ENCODE measurements around the gene LRRC46. TPM values are rescaled to one million over a fixed set of nuclear protein-coding genes. Genes with fewer than 3 reads are reported as not detected.
A peak's percentile ranks its signal among the peaks of the same experiment; 100 is the strongest.

Gene LRRC46
- polyA plus RNA-seq, 3 donors, result 0.12 to 0.65 (median 0.22) TPM

- Mint-ChIP-seq H3K9me3 (no peaks in the 10 kb centered on the region), H3K27ac (no peak overlapping the region), H3K4me3 (no peak overlapping the region), H3K36me3 (peaks cover 23% of the 10 kb centered on the region in 2 donors), H3K4me1 (peaks cover 47% of the 10 kb centered on the region), H3K27me3 (ENCODE audit: low read depth in 3 of 3) (no peaks in the 10 kb centered on the region)
- H3K9ac ChIP-seq (ENCODE audit: insufficient read depth, low read length, poor library complexity, severe bottlenecking), result no peak overlapping the region
- no peak for TF ChIP-seq CTCF (IDR thresholded peaks at IDR 0.05)
- WGBS (ENCODE audit: insufficient coverage), result 88% methylated on average over 4 of the region's 6 CpGs
- no peak overlapping the region for H3K4me2 ChIP-seq (replicated peaks; ENCODE audit: extremely low read depth, low read length, poor library complexity, severe bottlenecking)
- H3K4me1 ChIP-seq (ENCODE audit: control insufficient read depth in 1 of 2, insufficient read depth in 2 of 2, low read length in 2 of 2), result peaks cover 27 to 39% of the 10 kb centered on the region in 2 donors
- H3K27me3 ChIP-seq (ENCODE audit: control insufficient read depth in 2 of 2, insufficient read depth in 2 of 2, low read length in 2 of 2), result no peaks in the 10 kb centered on the region
- no peaks in the 10 kb centered on the region for H4K20me1 ChIP-seq (ENCODE audit: insufficient read depth, low read length)
- intact Hi-C loops (cut with micrococcal nuclease), result loop anchor here in 1 of 2 donors (5.0 kb wide), 1 partner anchor 181 kb away; no protein-coding TSS in a partner anchor
- peaks cover 7 to 19% of the 10 kb centered on the region in 2 donors for H3K36me3 ChIP-seq (replicated peaks in 1 of 2; ENCODE audit: control insufficient read depth in 1 of 2, insufficient read depth in 2 of 2, low read length in 2 of 2)
- H3K27ac ChIP-seq (ENCODE audit: low read depth in 1 of 2, low read length in 2 of 2), result no peak overlapping the region
- no peak for DNase-seq
- no peaks in the 10 kb centered on the region for H3K79me2 ChIP-seq (ENCODE audit: insufficient read depth, low read length)
- H3K4me3 ChIP-seq (replicated peaks in 1 of 3; ENCODE audit: low read depth in 2 of 3, low read length in 3 of 3), result no peak overlapping the region
- no peaks in the 10 kb centered on the region for H3K9me3 ChIP-seq (replicated peaks in 1 of 2; ENCODE audit: control insufficient read depth in 1 of 2, insufficient read depth in 1 of 2, low read length in 2 of 2)
- H2AFZ ChIP-seq (ENCODE audit: insufficient read depth, low read depth, low read length, poor library complexity, severe bottlenecking), result no peak overlapping the region
Observed at GRCh38 chr17:47836601-47837000, 5.1 kb downstream of the LRRC46 start.

GRCh38 chr17:47837401-47838039 lies 6.0 kb downstream of the LRRC46 start:
- no peak for DNase-seq
- H3K4me3 Mint-ChIP-seq, result no peak overlapping the region
- Histone ChIP-seq H2AFZ (ENCODE audit: insufficient read depth, low read depth, low read length, poor library complexity, severe bottlenecking) (no peak overlapping the region), H4K20me1 (ENCODE audit: insufficient read depth, low read length) (no peaks in the 10 kb centered on the region), H3K4me3 (replicated peaks in 1 of 3; ENCODE audit: low read depth in 2 of 3, low read length in 3 of 3) (no peak overlapping the region), H3K36me3 (replicated peaks in 1 of 2; ENCODE audit: control insufficient read depth in 1 of 2, insufficient read depth in 2 of 2, low read length in 2 of 2) (peaks cover 7 to 19% of the 10 kb centered on the region in 2 donors), H3K9ac (ENCODE audit: insufficient read depth, low read length, poor library complexity, severe bottlenecking) (no peak overlapping the region), H3K27me3 (ENCODE audit: control insufficient read depth in 2 of 2, insufficient read depth in 2 of 2, low read length in 2 of 2) (no peaks in the 10 kb centered on the region), H3K79me2 (ENCODE audit: insufficient read depth, low read length) (no peaks in the 10 kb centered on the region), H3K4me1 (ENCODE audit: control insufficient read depth in 1 of 2, insufficient read depth in 2 of 2, low read length in 2 of 2) (peaks cover 18 to 30% of the 10 kb centered on the region in 2 donors), H3K4me2 (replicated peaks; ENCODE audit: extremely low read depth, low read length, poor library complexity, severe bottlenecking) (no peak overlapping the region), H3K27ac (ENCODE audit: low read depth in 1 of 2, low read length in 2 of 2) (no peak overlapping the region), H3K9me3 (replicated peaks in 1 of 2; ENCODE audit: control insufficient read depth in 1 of 2, insufficient read depth in 1 of 2, low read length in 2 of 2) (no peaks in the 10 kb centered on the region)
- no peaks in the 10 kb centered on the region for H3K27me3 Mint-ChIP-seq (ENCODE audit: low read depth in 3 of 3)
- H3K9me3 Mint-ChIP-seq, result no peaks in the 10 kb centered on the region
- H3K27ac Mint-ChIP-seq, result peak overlapping the region in 1 of 7 donors; percentile 18
- 91% methylated on average over 9 of the region's 13 CpGs for WGBS (ENCODE audit: insufficient coverage)
- H3K36me3 Mint-ChIP-seq, result peaks cover 23% of the 10 kb centered on the region in 2 donors
- no peak for TF ChIP-seq CTCF (IDR thresholded peaks at IDR 0.05)
- intact Hi-C loops (cut with micrococcal nuclease), result loop anchor here in 1 of 2 donors (5.0 kb wide), 1 partner anchor 180 kb away; no protein-coding TSS in a partner anchor
- peaks cover 38% of the 10 kb centered on the region for H3K4me1 Mint-ChIP-seq
